AG04450 (cell line): Measurements from ENCODE around the gene PPHLN1. TPM values are rescaled to one million over a fixed set of nuclear protein-coding genes. Genes with fewer than 3 reads are reported as not detected.

Experiments
- CTCF ChIA-PET: fragments of 300-600, 350-600 bp; formaldehyde crosslinking; extraction: SDS; loops from one replicate; lab custom pipeline; 2022; ENCODE audit warnings: antibody characterized with exemption, inconsistent platforms; lab: Charles Lee
- POLR2A ChIA-PET: fragments of 350-600 bp; formaldehyde crosslinking; extraction: SDS; loops from one replicate; lab custom pipeline; 2021; ENCODE audit warnings: antibody characterized with exemption, inconsistent platforms; lab: Yijun Ruan, JAX
- DNase-seq: peaks from one replicate; pipeline ENCODE4 v3.0.0-alpha.2; 2011; ENCODE audit warnings: low read depth, low spot score
- H3K27ac ChIP-seq: one replicate; pipeline ENCODE4 v1.5.1; 2012; ENCODE audit warnings: low read depth, low read length, control low read depth
- H3K27me3 ChIP-seq: one replicate; pipeline ENCODE4 v1.6.0; 2012; ENCODE audit warnings: low read length; ENCODE audit not compliant: control insufficient read depth, insufficient read depth
- H3K4me3 ChIP-seq: 2 replicates; pipeline ENCODE4 v1.5.1; 2011; ENCODE audit warnings: mild to moderate bottlenecking, low read depth, low read length, control low read depth
- H3K9me3 ChIP-seq: 2 replicates; pipeline ENCODE4 v1.5.1; 2012; ENCODE audit warnings: low read length; ENCODE audit not compliant: control insufficient read depth, insufficient read depth
- CTCF ChIP-seq: IDR thresholded peaks from 2 replicates; pipeline ENCODE4 v1.5.1; 2011; ENCODE audit warnings: low read depth, low read length, control low read depth, inconsistent platforms
- polyA plus RNA-seq: library from polyadenylated mRNA; depleted of rRNA; stranded (reverse); fragments of >200 nt; gene quantifications from 2 replicates; pipeline ENCODE4 v1.2.3, GENCODE V29; 2011

The PPHLN1 gene
- polyA plus RNA-seq, 1 experiment, result 89.1 TPM

GRCh38 chr12:42444192-42444943 lies 118.4 kb downstream of the PPHLN1 start:
- Histone ChIP-seq H3K27me3 (no peaks in the 10 kb centered on the region), H3K9me3 (no peaks in the 10 kb centered on the region; the same call in 1 of the 2 replicates), H3K4me3 (no peak overlapping the region), H3K27ac (no peak overlapping the region)
- no peak for TF ChIP-seq CTCF
- DNase-seq, result no peak
- POLR2A ChIA-PET, result no interaction called here
- CTCF ChIA-PET, result no interaction called here

DNA sequence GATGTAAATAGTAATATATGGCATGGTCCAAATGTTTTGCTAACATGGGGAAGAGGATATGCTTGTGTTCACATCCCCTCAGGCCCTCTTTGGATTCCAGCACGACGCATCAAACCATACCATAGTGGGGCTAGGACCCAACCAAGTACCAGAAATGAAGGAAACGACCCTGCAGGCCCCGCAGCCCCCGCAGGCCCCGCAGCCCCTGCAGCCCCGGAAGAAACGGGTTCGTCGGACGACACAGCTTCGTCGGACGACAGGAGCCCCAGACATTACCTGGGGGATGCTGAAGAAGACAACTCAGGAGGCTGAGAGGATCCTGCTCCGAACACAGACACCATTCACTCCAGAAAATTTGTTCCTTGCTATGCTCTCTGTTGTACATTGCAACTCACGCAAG lies 119.9 kb downstream of the PPHLN1 start:
- TF ChIP-seq CTCF, result no peak
- no peaks in the 10 kb centered on the region; the same call in 1 of the 2 replicates for H3K9me3 ChIP-seq
- POLR2A ChIA-PET, result no interaction called here
- H3K27ac ChIP-seq, result no peak overlapping the region
- DNase-seq, result no peak
- CTCF ChIA-PET, result no interaction called here
- no peaks in the 10 kb centered on the region for H3K27me3 ChIP-seq
- no peak overlapping the region for H3K4me3 ChIP-seq

DNA sequence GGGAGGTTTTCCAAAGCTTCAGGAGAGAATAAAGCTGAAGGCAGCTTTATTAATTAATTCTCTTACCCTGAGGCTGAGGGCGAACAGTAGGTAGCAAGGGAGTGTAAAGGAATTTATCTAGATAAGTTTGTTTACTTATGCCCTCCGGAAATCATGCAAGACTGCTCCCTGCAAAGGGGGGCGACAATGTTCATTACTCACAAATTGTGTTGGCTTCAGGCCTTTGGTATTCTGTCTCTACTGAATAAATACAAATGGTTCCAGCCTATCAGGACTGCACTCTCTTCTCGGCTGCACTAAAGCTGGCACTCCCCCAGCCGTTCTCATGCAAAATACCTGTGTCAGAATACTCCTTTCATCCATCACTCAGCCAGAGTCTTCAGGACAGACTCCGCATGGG lies 120.8 kb downstream of the PPHLN1 start:
- H3K9me3 ChIP-seq, result no peaks in the 10 kb centered on the region; the same call in 1 of the 2 replicates
- no peak for DNase-seq
- H3K27ac ChIP-seq, result no peak overlapping the region
- POLR2A ChIA-PET, result no interaction called here
- CTCF ChIA-PET, result no interaction called here
- TF ChIP-seq CTCF, result no peak
- H3K4me3 ChIP-seq, result no peak overlapping the region
- no peaks in the 10 kb centered on the region for H3K27me3 ChIP-seq

GRCh38 chr12:42447371-42447786 lies 121.4 kb downstream of the PPHLN1 start:
- H3K4me3 ChIP-seq, result no peak overlapping the region
- no peak overlapping the region for H3K27ac ChIP-seq
- POLR2A ChIA-PET, result no interaction called here
- no peak for TF ChIP-seq CTCF
- no peaks in the 10 kb centered on the region; the same call in 1 of the 2 replicates for H3K9me3 ChIP-seq
- CTCF ChIA-PET, result no interaction called here
- no peak for DNase-seq
- H3K27me3 ChIP-seq, result no peaks in the 10 kb centered on the region

DNA sequence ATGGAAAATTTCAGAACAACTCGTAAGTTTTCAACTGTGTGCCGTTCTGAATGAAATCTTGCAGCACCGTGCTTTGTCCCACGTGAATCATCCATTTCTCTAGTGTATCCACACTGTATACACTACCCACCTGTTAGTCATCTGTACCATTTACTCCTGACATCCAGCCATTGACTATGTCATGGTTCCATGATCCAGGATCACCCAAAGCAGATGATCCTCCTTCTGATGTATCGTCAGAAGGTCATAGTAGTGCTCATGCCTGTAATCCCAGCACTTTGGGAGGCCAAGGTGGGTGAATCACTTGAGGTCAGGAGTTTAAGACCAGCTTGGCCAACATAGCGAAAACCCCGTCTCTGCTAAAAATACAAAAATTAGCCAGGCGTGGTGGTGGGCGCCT lies 122.9 kb downstream of the PPHLN1 start:
- Histone ChIP-seq H3K27me3 (no peaks in the 10 kb centered on the region), H3K27ac (no peak overlapping the region), H3K9me3 (no peaks in the 10 kb centered on the region; the same call in 1 of the 2 replicates), H3K4me3 (no peak overlapping the region)
- TF ChIP-seq CTCF, result no peak
- ChIA-PET POLR2A (no interaction called here), CTCF (no interaction called here)
- DNase-seq, result no peak
